Activated naive CD4-positive, alpha-beta T cell treated with anti-CD3 and anti-CD28 coated beads, Interleukin-2, amount 50 U/mL, for 24 hours (primary cell): ENCODE data around the gene TAS2R41.
"Not testable (repeated sequence)": the region's sequence is repeated elsewhere in the genome, so short reads cannot be mapped to it uniquely, and the experiment has no call there.

Experiments
- H3K27ac Mint-ChIP-seq: one replicate; pipeline ENCODE4 v1.8.0; 2021; ENCODE audit warnings: mild to moderate bottlenecking, mixed read lengths
- H3K27me3 Mint-ChIP-seq: one replicate; pipeline ENCODE4 v1.8.0; 2021; ENCODE audit warnings: mixed read lengths
- H3K36me3 Mint-ChIP-seq: one replicate; pipeline ENCODE4 v1.8.0; 2021; ENCODE audit warnings: mixed read lengths
- H3K4me1 Mint-ChIP-seq: one replicate; pipeline ENCODE4 v1.8.0; 2021; ENCODE audit warnings: mixed read lengths
- H3K4me3 Mint-ChIP-seq: one replicate; pipeline ENCODE4 v1.8.0; 2021; ENCODE audit warnings: mild to moderate bottlenecking, mixed read lengths
- H3K9me3 Mint-ChIP-seq: one replicate; pipeline ENCODE4 v1.8.0; 2021; ENCODE audit warnings: mixed read lengths

Gene TAS2R41

DNA sequence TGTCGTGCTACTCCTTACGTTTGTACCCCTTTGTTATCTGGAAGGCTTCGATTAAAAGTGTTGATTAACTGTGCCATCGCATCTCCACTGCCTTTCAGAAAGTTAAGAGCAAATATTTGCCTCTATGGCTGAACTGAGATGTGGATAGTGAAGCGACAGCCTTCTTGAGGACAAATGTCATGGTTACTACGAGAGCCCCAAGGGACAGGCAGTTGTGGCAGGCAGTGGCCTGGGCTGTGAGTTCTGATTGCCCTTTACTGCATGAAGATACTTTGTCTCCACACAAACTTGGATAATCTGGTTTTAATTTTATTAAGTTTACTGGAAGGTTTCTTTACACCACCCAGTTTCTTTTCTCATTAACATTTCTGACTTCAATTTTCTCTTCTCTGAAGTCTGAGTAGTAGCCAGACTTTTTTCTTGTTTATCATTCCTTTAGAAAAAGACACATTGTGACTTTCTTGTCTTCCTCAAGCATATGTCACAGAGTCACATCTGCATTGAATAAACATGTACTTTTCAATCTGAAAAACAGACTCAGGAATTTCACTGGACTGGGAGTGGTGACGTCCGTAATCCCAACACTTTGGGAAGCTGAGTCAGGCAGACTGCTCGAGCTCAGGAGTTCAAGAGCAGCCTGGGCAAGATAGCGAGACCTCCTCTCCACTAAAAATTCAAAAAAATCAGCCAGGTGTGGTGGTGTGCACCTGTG, 1.5 kb downstream of the TAS2R41 start:
- Mint-ChIP-seq H3K27me3 (no peaks in the 10 kb centered on the region), H3K4me1 (peaks cover 36% of the 10 kb centered on the region), H3K27ac (no peak overlapping the region), H3K9me3 (no peaks in the 10 kb centered on the region), H3K36me3 (peaks cover 4% of the 10 kb centered on the region), H3K4me3 (no peak overlapping the region)

DNA sequence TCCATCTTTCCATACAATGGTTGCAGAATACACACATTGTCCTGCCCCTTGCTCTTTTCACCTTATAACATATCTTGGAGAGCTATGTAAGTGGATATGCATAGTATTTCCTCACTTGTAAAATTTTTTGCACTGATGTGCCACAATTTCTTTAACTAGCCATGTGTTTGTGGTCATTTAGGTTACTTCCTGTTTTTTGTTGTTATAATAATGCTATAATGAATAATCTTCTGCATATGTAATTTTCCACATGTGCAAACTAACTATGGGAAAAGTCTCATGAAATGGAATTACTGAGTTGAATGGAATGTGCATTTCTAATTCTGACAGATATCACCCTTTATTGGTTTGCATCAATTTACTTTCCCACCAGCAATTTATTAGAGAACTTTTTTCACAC, 2.8 kb downstream of the TAS2R41 start:
- H3K36me3 Mint-ChIP-seq = peaks cover 4% of the 10 kb centered on the region
- H3K9me3 Mint-ChIP-seq = no peaks in the 10 kb centered on the region
- H3K27ac Mint-ChIP-seq = no peak overlapping the region
- no peaks in the 10 kb centered on the region for H3K27me3 Mint-ChIP-seq
- H3K4me1 Mint-ChIP-seq = peaks cover 36% of the 10 kb centered on the region
- no peak overlapping the region for H3K4me3 Mint-ChIP-seq

DNA sequence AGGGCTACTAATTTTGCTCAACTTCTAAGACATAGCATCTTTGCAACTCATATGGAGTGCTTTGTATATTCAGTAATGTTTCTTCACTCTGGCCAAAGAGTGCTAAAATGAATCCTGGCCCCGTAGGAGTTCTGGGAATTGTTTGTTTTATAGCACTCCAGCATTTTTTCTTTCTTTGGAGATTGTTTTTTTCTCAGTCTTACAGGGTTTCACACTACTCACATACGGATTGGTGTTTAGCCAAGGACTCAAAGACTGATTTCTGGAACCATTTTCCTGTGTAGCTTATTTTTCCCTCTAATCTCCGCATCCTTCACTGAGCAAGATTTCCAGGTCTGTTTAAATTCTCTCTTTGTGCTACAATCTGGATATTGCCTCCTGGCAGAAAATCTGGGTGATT, 6.4 kb downstream of the TAS2R41 start:
- Mint-ChIP-seq H3K36me3 (peaks cover 7% of the 10 kb centered on the region), H3K4me1 (peaks cover 27% of the 10 kb centered on the region), H3K27ac (no peak overlapping the region), H3K27me3 (no peaks in the 10 kb centered on the region), H3K9me3 (no peaks in the 10 kb centered on the region), H3K4me3 (no peak overlapping the region)

DNA sequence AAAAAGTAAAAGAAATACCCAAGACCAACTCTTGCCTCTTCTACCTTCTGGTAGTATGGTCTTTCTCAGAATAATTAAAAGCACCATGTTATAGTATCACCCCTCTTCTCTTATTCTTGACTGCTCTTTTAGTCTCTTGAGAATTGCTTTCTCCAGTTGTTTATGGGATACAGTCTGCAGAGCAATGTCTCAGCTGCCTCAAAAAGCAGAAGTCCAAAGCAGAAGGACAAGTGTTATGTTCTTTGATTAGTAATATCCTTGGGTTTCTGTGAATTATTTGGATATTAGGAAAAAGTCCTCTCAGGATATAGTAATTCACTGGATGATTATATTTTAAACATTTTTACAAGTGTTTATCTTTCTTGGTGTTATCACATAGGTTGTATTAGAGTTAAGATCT, 7.4 kb downstream of the TAS2R41 start:
- Mint-ChIP-seq H3K4me3 (no peak overlapping the region), H3K27ac (no peak overlapping the region)

DNA sequence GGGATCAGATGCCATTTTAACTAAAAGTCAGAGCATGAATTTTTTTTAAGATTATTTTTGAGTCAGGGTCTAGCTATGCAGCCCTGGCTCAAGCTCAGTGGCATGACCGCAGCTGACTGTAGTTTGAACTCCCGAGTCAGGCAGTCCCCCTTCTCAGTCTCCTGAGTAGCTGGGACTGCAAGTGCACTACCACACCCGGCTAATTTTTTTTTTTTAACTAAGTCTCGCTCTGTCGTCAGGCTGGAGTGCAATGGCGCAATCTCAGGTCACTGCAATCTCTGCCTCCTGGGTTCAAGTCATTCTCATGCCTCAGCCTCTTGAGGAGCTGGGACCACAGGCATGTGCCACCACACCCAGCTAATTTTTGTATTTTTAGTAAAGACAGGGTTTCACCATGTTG, 7.8 kb downstream of the TAS2R41 start:
- Mint-ChIP-seq H3K36me3 (peaks cover 7% of the 10 kb centered on the region), H3K27me3 (no peaks in the 10 kb centered on the region), H3K4me3 (no peak overlapping the region), H3K9me3 (no peaks in the 10 kb centered on the region), H3K4me1 (peaks cover 17% of the 10 kb centered on the region), H3K27ac (no peak overlapping the region)

More for the DNA sequence above, 7.4 kb downstream of the TAS2R41 start:
- peaks cover 21% of the 10 kb centered on the region for H3K4me1 Mint-ChIP-seq
- H3K27me3 Mint-ChIP-seq = no peaks in the 10 kb centered on the region
- peaks cover 7% of the 10 kb centered on the region for H3K36me3 Mint-ChIP-seq
- no peaks in the 10 kb centered on the region for H3K9me3 Mint-ChIP-seq

DNA sequence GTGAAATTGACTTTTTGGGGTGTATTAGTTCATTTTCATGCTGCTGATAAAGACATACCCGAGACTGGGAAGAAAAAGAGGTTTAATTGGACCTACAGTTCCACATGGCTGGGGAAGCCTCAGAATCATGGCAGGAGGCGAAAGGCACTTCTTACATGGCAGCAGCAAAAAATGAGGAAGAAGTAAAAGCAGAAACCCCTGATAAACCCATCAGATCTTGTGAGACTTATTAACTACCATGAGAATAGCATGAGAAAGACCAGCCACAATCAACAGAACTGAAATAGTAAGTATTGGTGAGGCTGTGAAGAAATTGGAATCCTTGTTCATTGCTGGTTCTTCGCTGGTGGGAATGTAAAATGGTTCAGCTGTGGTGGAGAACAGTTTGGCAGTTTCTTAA, 8.6 kb downstream of the TAS2R41 start:
- Mint-ChIP-seq H3K27ac (peak overlapping the region; percentile 52), H3K4me1 (peaks cover 13% of the 10 kb centered on the region)
- H3K4me3 Mint-ChIP-seq, H3K9me3 Mint-ChIP-seq, H3K36me3 Mint-ChIP-seq, H3K27me3 Mint-ChIP-seq: not testable (repeated sequence)

GRCh38 chr7:143487061-143487460, 9.4 kb downstream of the TAS2R41 start:
- H3K9me3 Mint-ChIP-seq = no peaks in the 10 kb centered on the region
- peaks cover 12% of the 10 kb centered on the region for H3K4me1 Mint-ChIP-seq
- no peak overlapping the region for H3K27ac Mint-ChIP-seq
- H3K27me3 Mint-ChIP-seq = no peaks in the 10 kb centered on the region
- H3K4me3 Mint-ChIP-seq = no peak overlapping the region
- H3K36me3 Mint-ChIP-seq = peaks cover 10% of the 10 kb centered on the region

- Mint-ChIP-seq H3K27me3 (no peaks in the 10 kb centered on the region), H3K4me1 (peaks cover 15% of the 10 kb centered on the region), H3K27ac (no peak overlapping the region), H3K36me3 (peaks cover 12% of the 10 kb centered on the region), H3K9me3 (no peaks in the 10 kb centered on the region), H3K4me3 (no peak overlapping the region)
These were observed 9.9 kb downstream of the TAS2R41 start for GRCh38 chr7:143487566-143487965.

DNA sequence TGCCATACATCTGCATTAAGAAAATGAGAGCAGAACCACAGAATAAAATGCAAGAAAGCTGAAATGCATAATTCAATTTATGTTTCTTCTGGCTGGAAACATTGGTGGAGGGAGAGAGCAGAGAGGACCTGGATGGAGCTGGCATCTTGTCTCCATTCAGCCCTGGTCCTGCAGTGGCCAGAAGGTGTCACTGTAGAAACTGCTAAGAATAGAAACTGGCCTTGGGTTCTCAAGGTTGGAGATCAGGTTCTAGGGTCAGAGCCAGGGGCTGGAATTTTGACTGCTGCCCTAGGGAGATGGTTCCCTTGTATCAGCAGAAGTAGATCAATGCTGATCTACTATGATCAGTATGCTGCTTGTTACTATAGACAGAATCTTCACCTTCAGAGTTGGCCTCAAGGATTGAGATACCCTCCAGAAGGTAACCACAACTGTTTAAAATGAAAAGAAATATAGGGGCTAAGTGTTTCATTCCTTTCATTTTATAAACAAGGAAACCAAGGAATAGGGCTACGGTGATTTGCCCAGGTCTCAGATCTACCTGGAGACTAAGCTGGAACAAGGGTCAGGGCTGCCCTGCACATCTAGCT, 13.1 kb downstream of the TAS2R41 start:
- Mint-ChIP-seq H3K4me3 (no peak overlapping the region), H3K36me3 (peaks cover 12% of the 10 kb centered on the region), H3K9me3 (no peaks in the 10 kb centered on the region), H3K27ac (no peak overlapping the region), H3K27me3 (no peaks in the 10 kb centered on the region), H3K4me1 (peaks cover 26% of the 10 kb centered on the region)

GRCh38 chr7:143492043-143492471, 14.4 kb downstream of the TAS2R41 start:
- Mint-ChIP-seq H3K4me1 (peaks cover 26% of the 10 kb centered on the region), H3K9me3 (no peaks in the 10 kb centered on the region), H3K27ac (peak overlapping the region; percentile 59), H3K36me3 (peaks cover 17% of the 10 kb centered on the region), H3K4me3 (no peak overlapping the region), H3K27me3 (no peaks in the 10 kb centered on the region)

DNA sequence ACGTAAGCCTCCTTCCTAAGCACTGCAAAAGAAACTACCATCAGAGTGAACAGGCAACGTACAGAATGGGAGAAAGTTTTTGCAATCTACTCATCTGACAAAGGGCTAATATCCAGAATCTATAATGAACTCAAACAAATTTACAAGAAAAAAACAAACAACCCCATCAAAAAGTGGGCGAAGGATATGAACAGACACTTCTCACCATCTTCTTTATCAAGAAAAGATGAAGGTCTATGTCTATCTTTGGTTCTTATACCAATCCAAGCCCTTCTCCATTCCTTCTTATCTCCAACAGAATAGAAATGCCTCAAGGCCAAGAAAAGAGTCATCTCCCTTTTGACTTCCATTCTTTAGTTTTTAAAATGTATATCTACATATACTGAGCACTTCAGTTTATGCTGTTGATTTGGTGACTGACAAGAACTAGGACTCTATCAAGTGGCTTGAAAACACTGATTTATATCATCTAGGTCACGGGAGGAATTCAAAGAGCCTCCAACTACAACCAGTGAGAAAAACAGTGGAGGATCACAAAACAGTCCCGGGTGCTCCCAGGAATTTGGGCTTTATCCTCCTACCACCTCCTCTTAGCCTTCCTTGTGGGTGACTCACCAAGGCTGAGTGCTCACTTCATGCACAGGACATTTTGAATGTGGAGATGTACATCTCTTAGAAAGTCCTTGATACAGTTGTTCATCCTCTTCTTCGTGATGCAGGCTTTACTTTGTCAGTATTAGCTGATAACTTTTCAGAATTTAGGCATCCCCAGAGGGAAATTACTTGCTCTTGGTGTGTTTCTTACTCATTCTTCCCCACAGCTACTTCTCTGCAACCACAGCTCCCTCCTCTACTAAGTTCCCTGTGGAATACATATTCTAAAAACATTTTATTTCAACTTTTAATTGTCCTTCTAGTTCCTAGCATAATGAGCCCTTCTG, 15.4 kb downstream of the TAS2R41 start:
- Mint-ChIP-seq H3K27me3 (no peaks in the 10 kb centered on the region), H3K27ac (peak overlapping the region; percentile 3), H3K9me3 (no peaks in the 10 kb centered on the region), H3K4me3 (no peak overlapping the region), H3K36me3 (peaks cover 22% of the 10 kb centered on the region), H3K4me1 (peaks cover 26% of the 10 kb centered on the region)

GRCh38 chr7:143493751-143494150, 16.1 kb downstream of the TAS2R41 start:
- Mint-ChIP-seq H3K36me3 (peaks cover 22% of the 10 kb centered on the region), H3K4me3 (no peak overlapping the region), H3K4me1 (peaks cover 26% of the 10 kb centered on the region), H3K27ac (peak overlapping the region; percentile 3), H3K27me3 (no peaks in the 10 kb centered on the region), H3K9me3 (no peaks in the 10 kb centered on the region)

- no peak overlapping the region for H3K27ac Mint-ChIP-seq
- no peak overlapping the region for H3K4me3 Mint-ChIP-seq
- no peaks in the 10 kb centered on the region for H3K27me3 Mint-ChIP-seq
- H3K36me3 Mint-ChIP-seq = peaks cover 22% of the 10 kb centered on the region
- H3K9me3 Mint-ChIP-seq = no peaks in the 10 kb centered on the region
- peaks cover 26% of the 10 kb centered on the region for H3K4me1 Mint-ChIP-seq
These were observed 16.9 kb downstream of the TAS2R41 start for GRCh38 chr7:143494622-143495021.

DNA sequence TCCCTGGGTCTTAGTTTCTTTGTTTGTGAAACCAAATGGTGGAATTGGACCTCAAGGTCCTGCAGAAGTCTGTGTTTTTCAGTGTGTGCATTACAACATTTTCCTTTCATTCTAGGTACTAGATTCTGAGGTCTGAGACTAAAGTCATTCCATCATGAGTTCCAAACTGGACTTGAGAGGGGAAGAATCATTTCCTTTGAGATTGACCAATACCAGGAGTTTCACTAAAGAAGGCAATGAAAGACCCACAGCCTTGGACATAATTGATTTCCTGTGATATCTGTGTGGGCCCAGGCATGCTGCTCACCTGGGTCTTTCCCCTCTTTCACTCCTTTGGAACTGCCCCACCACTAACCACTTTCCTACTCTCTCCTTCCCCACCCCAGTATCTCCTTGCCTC, 18.2 kb downstream of the TAS2R41 start:
- Mint-ChIP-seq H3K9me3 (no peaks in the 10 kb centered on the region), H3K27me3 (no peaks in the 10 kb centered on the region), H3K4me1 (peaks cover 26% of the 10 kb centered on the region), H3K27ac (no peak overlapping the region), H3K36me3 (peaks cover 28% of the 10 kb centered on the region), H3K4me3 (no peak overlapping the region)

- Mint-ChIP-seq H3K27ac (no peak overlapping the region), H3K27me3 (no peaks in the 10 kb centered on the region), H3K9me3 (no peaks in the 10 kb centered on the region), H3K4me3 (no peak overlapping the region), H3K36me3 (peaks cover 28% of the 10 kb centered on the region), H3K4me1 (peaks cover 24% of the 10 kb centered on the region)
These were observed 18.6 kb downstream of the TAS2R41 start for GRCh38 chr7:143496263-143496662.
